Central memory CD4-positive, alpha-beta T cell (primary cell): ENCODE data around the gene EIF4H.

ENCODE experiments used
- DNase-seq: peaks from one replicate; pipeline ENCODE4 v3.0.0; 2022

The EIF4H gene

DNA sequence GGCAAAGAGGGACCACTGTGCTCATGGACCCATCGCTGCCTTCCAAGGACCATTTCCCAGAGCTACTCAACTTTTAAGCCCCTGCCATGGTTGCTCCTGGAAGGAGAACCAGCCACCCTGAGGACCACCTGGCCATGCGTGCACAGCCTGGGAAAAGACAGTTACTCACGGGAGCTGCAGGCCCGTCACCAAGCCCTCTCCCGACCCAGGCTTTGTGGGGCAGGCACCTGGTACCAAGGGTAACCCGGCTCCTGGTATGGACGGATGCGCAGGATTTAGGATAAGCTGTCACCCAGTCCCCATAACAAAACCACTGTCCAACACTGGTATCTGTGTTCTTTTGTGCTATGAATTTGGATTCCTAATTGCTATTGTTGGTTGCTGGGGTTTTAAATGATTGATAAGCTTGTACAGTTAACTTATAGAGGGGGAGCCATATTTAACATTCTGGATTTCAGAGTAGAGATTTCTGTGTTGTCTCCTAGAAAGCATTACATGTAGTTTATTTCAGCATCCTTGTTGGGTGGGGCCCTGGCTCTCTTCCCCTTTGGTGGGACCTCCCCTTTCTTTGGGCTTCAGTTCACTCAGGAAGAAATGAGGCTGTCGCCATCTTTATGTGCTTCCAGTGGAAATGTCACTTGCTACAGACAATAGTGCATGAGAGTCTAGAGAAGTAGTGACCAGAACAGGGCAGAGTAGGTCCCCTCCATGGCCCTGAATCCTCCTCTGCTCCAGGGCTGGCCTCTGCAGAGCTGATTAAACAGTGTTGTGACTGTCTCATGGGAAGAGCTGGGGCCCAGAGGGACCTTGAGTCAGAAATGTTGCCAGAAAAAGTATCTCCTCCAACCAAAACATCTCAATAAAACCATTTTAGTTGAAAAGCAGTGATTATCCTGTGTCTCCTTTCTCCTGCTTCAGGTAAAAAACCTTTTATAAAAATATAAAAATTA, 55.1 kb downstream of the EIF4H start:
- DNase-seq, result no peak

DNA sequence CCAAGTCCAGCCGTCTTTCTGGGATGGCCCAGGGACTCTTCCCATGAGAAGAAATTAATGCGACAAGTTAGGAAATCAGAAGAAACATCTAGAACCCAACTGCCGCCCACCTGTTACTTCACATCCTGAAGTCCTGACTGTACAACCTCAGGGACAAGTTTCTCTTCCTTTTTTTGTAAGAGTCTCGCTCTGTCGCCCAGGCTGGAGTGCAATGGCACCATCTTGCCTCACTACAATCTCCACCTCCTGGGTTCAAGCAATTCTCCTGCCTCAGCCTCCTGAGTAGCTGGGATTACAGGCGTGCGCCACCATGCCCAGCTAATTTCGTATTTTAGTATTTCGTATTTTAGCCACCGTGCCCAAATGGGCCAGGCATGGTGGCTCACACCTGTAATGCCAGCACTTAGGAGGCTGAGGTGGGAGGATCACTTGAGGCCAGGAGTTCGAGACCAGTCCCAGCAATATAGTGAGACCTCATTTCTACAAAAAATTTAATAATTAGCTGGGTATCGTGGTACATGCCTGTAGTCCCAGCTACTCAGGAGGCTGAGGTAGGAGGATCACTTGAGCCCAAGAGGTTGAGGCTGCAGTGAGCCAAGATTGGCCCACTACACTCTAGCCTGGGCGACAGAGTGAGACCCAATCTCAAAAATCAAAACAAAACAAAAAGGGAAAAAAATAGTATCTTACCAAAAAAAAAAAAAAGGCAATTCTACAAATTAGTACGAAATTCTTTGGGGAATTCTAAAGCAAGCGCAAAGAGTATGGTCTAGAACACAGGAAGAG, 56.5 kb downstream of the EIF4H start:
- no peak for DNase-seq

DNA sequence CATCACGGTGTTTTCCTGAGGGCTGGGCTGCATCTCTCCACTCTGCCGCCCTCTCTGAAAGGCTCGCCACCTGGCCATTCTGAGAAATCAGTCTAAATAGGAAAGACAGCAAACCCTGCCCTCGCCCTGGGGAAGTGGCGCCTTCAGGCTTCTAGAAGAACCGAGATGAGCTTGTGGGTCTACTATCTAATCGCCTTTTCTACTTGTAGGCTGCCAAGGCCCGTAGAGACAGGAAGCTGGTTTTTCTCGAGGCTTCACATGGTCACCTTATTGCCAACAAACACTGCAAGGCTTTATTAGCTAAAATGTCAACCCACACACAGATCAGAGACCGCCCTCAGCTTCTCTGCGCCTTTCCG, 57.1 kb downstream of the EIF4H start:
- DNase-seq, result no peak

DNA sequence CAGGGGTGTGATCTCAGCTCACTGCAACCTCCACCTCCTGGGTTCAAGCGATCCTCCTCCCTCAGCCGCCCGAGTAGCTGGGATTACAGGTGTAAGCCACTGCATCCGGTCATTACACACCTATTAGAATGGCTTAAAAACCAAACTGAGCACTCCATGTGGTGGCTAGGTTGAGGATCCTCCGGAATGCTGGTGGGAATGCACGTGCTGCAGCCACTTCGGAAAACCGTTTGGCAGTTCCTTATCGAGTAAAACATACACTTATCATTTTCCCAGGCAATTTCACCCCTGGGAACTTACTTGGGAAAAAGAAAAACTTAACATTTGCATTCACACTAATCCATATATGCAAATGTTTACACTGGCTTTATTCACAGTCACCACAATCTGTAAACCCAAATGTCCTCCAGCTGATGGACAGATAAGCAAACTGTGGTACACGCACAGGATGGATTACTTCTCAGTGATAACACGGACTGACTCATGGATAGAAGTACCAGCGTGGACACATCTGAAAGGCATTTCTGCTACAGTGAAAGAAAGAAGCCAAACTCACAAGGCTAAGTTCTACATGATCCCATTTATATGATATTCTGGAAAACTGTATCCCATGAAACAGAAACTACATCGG, 59.6 kb downstream of the EIF4H start:
- no peak for DNase-seq

DNA sequence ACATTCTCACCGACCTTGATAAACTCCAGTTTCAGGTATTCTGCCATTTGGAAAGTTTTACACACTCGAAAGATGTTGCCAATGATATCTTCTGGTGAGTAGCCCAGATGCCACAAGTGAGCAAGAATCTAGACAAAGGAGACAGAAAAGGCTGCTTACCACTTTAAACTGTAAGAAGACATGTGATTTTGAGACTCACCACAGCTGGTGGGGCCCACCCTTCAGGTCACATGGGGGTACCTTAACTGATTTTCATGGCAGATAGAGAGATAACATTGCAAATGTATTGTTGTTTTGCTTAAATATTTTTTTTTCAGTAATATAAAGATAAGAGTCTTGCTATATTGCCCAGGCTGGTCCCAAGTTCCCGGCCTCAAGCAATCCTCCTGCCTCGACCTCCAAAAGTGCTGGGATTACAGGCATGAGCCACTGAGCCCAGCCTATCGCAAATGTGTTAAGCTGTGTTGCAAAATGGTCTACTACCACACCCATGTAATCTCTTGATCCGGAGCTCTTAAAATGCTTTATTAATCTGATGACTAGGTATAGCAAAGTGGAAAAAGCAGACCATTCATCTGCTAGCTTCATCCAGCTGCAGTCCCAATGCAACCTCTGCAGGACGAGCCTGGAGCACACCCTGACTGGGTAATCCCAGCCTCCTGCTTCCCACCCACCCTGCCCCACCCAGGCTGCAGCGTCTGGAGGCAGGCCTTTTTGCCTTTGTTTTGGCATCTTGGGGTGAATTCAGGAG, 61.5 kb downstream of the EIF4H start:
- no peak for DNase-seq

GRCh38 chr7:74236284-74236683, 62.1 kb downstream of the EIF4H start:
- no peak for DNase-seq

DNA sequence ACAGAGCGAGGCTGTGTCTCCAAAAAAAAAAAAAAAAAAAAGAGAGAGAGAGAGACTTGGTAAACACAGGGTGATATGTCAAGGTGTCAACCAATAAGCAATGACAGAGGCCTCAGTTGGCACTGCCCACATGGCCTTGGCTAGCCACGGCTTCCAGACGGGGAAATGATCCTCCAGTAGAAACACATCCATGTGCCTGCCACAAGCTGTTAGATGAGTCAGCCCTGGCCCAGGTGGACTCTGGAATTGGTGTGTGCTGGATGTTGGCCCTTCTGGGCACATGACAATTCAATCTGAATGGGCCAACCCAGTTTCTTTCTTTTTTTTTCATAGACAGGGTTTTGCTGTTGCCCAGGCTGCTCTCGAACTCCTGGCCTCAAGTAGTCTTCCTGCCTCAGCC, 66.3 kb downstream of the EIF4H start:
- DNase-seq, result no peak

GRCh38 chr7:74242122-74242443, 67.9 kb downstream of the EIF4H start:
- DNase-seq, result no peak

DNA sequence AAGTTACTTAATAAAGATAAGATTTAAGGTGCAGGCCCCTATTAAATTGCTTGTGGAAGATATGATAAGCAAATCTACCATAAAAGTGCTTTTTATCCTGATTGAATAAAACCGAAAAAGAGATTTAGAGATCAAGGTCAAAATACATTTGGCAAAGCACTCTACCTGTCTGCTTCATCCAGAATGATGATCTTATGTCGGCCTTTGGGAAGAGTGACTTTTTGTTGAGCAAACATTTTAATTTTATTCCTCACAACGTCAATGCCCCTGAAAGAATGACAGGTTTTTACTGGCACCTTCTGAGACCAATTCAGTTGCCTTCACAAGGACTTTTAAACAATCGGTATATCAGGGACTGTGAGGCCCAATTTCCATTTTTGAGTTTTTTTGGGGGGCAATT, 72.3 kb downstream of the EIF4H start:
- DNase-seq, result no peak
